Neutrophil (primary cell): ENCODE data around the gene CNOT8.
A peak's percentile ranks its signal among the peaks of the same experiment; 100 is the strongest.

Source experiments
- H3K27ac ChIP-seq: fragments of 200-600 bp; sonication (generic); 2 replicates; pipeline ENCODE4 v1.5.1; 2016; ENCODE audit warnings: mild to moderate bottlenecking, moderate library complexity
- H3K27me3 ChIP-seq: fragments of 200-600 bp; sonication (generic); 2 replicates; pipeline ENCODE4 v1.6.0; 2016; ENCODE audit warnings: mild to moderate bottlenecking
- H3K36me3 ChIP-seq: fragments of 200-600 bp; sonication (generic); 2 replicates; pipeline ENCODE4 v1.5.1; 2017
- H3K4me1 ChIP-seq, 2 experiments: fragments of 200-600 bp in 1 of 2; sonication (generic) in 1 of 2; 1 replicate in 1 of 2; 2 replicates in 1 of 2; pipeline versions ENCODE4 v1.5.1 to v1.6.1; 2013 to 2016; ENCODE audit warnings: low read depth in 1 of 2, low read length in 1 of 2, mild to moderate bottlenecking in 1 of 2, moderate library complexity in 1 of 2; ENCODE audit not compliant: control insufficient read depth in 1 of 2, insufficient read depth in 1 of 2
- H3K4me3 ChIP-seq, 2 experiments: fragments of 200-600 bp in 1 of 2; sonication (generic) in 1 of 2; 1 replicate in 1 of 2; 2 replicates in 1 of 2; pipeline ENCODE4 v1.5.1; 2013 to 2016; ENCODE audit warnings: low read depth in 1 of 2, low read length in 1 of 2, mild to moderate bottlenecking in 1 of 2, moderate library complexity in 1 of 2
- H3K9me3 ChIP-seq: fragments of 200-600 bp; sonication (generic); 2 replicates; pipeline ENCODE4 v1.5.1; 2016
- CTCF ChIP-seq: fragments of 200-600 bp; sonication (generic); IDR thresholded peaks from 2 replicates; pipeline ENCODE4 v1.5.1; 2016; ENCODE audit warnings: antibody characterized with exemption

CNOT8 gene

GRCh38 chr5:154885439-154885838 is 27.0 kb downstream of the CNOT8 start:
- H3K36me3 ChIP-seq: peaks cover 22% of the 10 kb centered on the region
- peak overlapping the region; percentile 63 for H3K27ac ChIP-seq
- H3K4me1 ChIP-seq: peaks cover 8 to 9% of the 10 kb centered on the region in 2 experiments
- H3K9me3 ChIP-seq: no peaks in the 10 kb centered on the region
- no peak for TF ChIP-seq CTCF
- H3K27me3 ChIP-seq: no peaks in the 10 kb centered on the region
- H3K4me3 ChIP-seq: no peak overlapping the region

GRCh38 chr5:154892369-154892771 is 33.9 kb downstream of the CNOT8 start:
- Histone ChIP-seq H3K9me3 (no peaks in the 10 kb centered on the region), H3K27ac (no peak overlapping the region), H3K4me3 (no peak overlapping the region), H3K27me3 (no peaks in the 10 kb centered on the region), H3K36me3 (peaks cover 62% of the 10 kb centered on the region), H3K4me1 (no peaks in the 10 kb centered on the region)
- no peak for TF ChIP-seq CTCF

GRCh38 chr5:154893381-154893780 is 35.0 kb downstream of the CNOT8 start:
- no peak overlapping the region for H3K27ac ChIP-seq
- no peak overlapping the region for H3K4me3 ChIP-seq
- H3K36me3 ChIP-seq: peaks cover 59% of the 10 kb centered on the region
- H3K27me3 ChIP-seq: no peaks in the 10 kb centered on the region
- H3K4me1 ChIP-seq: no peaks in the 10 kb centered on the region
- no peaks in the 10 kb centered on the region for H3K9me3 ChIP-seq
- TF ChIP-seq CTCF: no peak

GRCh38 chr5:154895606-154896561 is 37.5 kb downstream of the CNOT8 start:
- Histone ChIP-seq H3K4me3 (no peak overlapping the region), H3K4me1 (no peaks in the 10 kb centered on the region), H3K36me3 (peaks cover 48% of the 10 kb centered on the region), H3K27me3 (no peaks in the 10 kb centered on the region), H3K27ac (no peak overlapping the region), H3K9me3 (no peaks in the 10 kb centered on the region)
- no peak for TF ChIP-seq CTCF

GRCh38 chr5:154896562-154897165 is 38.2 kb downstream of the CNOT8 start:
- Histone ChIP-seq H3K27ac (no peak overlapping the region), H3K9me3 (no peaks in the 10 kb centered on the region), H3K4me3 (no peak overlapping the region), H3K36me3 (peaks cover 49% of the 10 kb centered on the region), H3K4me1 (no peaks in the 10 kb centered on the region), H3K27me3 (no peaks in the 10 kb centered on the region)
- no peak for TF ChIP-seq CTCF
